Suppressor macrophage (primary cell): ENCODE data around the gene GRB10.

Experiments used
- DNase-seq, 4 experiments: peaks; one replicate each; pipeline ENCODE4 v3.0.0-alpha.2; 2020 to 2022

GRB10 gene

DNA sequence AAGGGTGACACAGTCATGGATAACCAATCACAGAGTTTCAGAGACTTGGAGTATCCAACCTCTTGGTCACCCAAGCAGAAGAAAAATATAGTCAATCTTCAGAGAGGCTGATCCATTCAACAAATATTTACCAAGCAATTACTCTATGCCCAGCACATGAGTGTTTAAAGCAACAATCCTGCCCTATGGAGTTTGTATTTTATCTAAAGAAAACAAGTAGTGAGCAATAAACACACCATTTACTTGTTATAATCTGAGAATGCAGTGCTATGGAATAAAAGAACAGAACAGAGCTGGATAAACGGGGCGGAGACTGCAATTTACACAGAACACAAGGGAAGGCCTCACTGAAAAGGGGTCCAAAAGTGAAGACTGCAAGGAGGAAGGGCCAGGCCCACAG is 63.8 kb downstream of the GRB10 start:
- no peak for DNase-seq

DNA sequence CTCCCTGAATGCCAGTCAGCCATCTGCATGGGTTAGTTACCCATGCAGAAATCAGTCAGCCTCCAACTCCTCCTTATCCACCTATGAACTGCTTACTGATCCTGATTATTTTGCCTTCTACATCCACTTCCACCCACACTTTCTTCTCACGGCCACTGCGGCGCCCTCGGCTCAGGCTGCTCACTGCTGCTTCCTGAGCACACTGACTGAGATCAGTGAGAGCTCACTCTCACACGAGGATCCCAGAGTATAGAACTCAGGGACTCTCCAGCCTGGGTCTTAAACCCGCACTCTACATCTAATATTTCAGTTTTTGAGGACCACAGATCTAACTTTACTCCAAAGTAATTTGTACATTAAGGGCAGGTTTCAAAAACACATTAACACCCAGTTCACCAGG is 64.4 kb downstream of the GRB10 start:
- DNase-seq, result no peak

DNA sequence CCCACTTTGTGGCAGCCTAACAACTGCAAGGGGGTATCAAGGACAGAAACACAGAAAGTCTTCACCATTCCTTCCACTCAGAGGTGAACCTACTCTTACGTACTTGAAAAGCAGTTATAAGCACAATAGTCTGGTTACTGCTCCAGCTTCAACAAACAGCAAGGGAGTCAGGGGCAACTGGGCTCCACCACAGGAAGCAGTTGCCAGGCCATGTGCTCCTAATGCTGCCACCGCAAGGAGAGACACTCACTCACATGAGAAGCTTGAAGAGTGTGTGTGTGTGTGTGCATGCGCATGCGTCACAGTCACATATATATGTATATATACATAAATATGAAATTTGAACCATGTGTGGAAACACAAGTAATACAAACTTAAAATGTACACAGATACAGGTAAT is 65.5 kb downstream of the GRB10 start:
- DNase-seq, result no peak

DNA sequence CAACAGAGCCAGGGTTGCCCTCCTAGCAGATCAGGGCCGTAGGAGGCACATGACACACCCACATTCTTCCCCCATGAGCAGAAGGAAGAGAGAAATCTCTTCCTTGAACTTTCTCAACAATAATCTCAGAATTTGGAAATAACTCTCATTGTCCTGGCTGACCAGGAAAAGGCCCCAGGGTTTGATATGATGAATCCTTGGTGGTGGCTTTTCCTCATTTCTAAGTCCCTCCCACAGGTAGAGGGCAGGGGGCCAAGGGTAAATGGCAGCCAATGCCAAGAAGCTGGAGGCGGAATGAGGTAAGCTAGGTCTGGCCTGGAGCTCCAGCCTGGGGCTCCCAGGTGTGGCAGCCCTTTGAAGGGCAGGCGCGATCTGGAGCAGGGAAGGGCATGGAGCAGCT is 67.8 kb downstream of the GRB10 start:
- DNase-seq, result no peak

DNA sequence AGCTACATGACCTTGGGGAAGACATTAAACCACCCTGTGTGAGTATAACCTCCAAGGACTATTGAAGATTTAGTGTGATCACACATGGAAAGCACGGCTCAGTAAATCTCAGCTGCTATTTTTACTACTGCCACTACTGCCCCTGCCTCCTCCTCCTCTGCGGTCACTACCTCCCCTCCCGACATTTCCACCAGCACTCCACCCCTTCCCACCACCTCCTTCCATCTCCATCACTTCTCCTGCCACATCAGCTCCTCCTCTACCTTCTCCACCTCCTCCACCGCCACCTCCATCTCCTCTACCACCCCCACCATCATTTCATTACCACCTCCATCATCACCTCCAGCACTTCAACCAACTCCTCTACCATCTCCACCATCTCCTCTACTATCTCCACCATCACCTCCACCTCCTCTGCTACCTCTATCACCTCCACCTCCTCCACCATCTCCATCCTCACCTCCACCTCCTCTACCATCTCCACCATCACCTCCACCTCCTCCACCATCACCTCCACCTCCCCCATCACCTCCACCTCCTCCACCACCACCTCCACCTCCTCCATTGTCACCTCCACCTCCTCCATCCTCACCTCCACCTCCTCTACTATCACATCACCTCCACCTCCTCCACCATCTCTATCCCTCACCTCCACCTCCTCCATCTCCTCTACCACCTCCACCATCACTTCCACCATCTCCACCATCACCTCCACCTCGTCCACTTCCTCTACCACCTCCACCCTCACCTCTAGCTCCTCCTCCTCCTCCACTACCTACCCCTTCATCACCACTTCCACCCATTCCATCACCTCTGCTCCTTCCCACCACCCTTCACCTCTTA is 69.4 kb downstream of the GRB10 start:
- DNase-seq, result no peak

DNA sequence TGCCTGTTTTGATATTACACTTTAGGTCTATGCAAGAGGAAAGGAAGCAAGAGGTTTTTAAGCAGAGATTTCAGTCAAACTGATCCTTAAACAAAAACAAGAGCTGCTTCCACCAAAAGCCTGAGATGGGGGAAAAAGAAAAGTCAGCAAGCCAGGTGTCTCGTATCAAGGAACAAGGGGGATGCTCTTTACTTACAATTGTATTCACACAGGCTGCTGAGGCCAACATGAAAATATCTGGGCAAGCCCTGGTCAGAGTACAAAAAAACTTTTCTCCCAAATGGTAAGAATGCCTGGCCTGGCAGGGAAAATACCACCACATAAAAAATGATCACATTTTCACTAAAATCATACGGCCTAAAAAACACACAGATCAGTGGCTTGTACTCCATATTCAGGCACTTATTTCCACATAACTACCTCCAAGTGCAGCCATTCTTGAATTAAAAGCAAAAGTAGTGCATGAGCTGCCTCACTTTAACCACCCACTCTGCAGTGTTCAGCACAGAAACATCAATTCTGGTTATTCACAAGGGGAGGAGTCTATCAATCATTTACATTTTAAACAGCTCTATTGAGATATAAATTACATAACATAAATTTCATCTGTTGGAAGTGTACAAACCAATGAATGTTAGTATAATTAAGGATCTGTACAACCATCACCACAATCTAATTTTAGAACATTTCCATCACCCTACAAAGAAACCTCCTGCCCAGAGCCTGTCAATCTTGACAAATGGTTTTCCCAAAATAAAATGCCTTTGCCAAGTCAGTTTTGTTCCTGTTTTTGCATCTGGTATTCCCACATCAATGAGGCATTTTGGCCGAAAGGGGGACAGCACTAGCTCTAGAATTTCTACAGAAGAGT is 70.2 kb downstream of the GRB10 start:
- no peak for DNase-seq

DNA sequence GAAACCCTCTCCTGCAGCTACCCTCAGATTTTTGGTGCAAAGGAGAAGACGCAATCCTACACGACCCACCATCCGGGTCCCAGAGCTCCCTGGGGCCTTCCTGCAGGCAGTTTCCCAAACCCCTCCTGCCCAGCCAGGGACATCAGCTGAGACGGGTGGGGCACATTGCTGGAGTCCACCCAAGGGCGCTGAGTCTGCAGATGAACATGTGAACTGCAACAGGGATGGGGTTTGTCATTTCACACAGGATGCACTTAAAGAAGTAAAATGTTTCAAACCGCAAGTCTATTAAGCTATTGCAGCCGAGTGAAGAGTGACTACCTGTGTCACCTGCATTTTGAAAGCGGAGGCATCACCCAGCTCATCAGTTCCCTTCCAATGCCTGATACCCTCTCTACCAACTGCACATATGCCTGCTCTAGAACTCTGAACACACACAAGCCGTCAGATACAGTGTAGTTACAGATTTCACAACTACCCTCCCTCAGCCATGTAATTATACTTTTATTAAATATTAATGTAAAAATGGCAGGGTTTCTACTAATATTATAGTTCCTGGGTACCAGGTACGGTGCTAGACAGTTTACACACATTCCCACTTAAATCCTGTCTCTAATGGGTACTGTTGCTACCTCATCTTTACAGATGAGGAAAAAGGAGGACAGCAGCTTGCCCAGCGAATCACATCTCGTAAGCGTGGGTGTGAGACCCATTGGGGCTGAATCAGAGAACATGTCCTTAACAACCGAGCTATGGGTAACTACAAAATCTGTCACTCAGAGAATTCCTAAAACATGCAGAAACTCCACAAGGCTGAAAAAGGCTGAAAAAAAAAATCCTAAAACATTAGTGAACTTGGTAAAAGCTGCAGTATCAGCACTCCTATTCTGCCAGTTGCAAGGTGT is 71.2 kb downstream of the GRB10 start:
- DNase-seq, result no peak

DNA sequence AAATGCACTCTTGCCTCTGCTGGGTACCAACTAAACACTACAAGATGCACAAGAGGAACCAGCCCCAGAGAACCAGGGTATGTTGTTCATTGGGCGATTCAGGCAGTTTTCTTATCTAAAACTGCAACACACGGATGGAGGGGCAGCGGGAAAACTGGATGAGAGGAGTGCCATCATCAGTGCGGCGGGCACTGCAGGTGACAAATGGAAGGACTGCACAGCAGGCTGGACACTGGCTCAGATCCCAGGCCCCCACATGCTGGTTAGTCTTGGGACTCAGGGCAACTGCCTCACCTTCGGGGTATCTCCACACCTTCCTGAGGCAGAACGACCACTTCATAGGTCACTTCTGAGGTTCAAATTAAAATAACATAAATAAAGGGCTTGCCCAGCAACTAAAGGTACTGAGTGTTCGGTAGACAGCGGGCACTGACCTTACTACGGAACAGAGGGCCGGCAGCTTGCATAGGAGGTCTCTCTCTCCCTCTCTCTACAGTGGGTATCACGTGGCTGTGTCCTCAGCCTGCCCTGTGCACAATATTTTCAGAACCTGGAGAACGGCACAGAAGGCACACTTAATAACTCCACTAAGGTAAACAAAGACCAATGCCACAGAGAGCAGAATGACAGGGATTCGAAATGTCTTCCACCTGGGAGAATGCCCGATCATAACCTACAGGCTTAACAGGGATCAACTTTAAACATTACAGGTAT is 72.1 kb downstream of the GRB10 start:
- no peak for DNase-seq

DNA sequence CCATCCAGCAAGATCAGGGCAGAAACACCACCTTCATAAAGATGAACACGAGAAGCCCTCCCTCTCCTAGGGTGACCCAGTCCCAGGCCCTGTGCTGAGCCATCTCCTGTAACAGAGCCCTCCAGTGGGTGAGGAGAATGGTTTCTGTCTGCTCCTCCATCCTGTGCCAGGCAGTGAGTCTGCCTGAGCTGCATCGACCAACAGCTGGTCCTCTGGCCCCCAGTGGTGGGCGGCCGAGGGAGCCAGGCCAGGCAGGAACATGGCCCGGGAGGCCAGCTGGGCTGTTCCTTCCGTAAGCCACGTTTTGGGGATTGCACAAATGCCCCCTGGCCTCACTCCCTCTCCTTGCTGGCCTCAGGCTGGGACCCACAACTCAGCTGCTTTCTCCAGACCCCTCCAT is 73.5 kb downstream of the GRB10 start:
- no peak for DNase-seq

DNA sequence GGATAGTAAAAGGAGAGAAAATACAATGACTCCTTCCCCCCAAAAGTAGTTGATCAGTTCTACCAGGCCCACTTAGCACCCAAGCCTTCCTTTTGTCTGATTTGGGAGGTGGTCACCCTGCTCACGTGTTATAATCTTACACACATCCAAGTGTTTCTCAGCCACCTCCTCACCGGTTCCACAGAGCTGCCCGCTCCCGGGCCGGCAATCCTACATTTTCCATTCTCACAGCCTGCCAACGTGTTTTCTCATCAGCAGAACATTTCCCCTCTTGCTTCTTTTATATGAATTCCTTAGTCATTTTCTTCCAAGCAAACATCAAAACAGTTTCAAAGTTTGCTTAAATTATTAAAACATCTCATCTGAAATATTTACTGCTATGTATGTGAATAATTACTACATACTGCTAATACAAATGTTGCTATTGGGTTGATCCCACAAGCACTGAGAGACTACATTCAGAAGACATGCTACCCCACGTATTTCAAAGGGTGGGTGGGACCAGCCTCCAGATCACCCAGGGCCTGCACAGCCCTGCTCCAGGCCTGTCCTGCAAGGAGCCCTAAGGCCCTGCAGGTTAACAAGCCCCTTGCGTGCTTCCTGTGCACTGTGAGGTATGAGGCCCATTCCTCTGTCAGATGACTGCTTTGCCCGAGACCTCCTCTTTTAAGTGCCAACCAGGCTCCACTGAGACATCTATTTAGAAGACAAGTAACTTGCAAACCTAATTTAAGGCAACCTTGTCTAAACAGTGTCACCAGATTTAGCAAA is 75.3 kb downstream of the GRB10 start:
- no peak for DNase-seq

DNA sequence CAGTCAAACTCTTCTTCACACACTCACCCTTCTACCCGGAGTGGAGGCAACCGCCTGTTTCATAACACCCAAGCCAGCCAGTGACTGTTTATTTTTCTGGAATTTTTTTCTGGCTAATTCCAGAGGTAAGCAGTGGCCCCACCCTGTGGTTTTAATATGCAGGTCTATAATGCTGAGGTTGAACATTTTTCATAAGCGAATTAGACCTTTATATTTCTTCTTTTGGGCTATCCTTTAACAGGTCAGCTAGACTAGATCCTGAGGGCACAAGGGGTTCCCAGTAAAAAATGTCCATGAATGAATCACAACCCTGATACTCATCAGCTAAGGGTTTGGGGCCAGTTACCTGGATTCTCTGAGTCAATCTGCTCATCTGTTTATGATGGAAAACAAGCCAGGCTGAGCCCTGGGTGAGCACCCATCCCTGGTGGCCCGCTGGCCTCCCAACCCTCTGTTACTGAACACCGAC is 76.2 kb downstream of the GRB10 start:
- no peak for DNase-seq

DNA sequence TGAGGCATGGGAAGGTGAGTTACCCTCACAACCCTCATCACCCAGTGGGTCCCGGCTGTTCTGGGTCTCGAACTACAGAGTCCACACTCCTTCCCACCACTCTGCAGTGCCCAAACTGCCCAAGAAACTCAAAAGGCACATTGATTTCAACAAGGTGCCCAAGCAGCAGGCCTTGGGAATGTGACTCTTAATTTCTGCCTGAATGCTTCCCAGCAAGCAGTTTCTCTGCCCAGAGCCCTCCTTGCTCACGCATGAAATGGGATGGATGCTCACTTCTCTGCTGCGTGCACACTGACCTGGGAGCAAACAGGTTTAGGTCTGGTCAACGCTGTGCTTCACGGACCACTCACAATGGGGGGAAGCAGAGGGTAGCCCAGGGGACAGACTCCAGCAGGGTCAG is 77.9 kb downstream of the GRB10 start:
- DNase-seq, result no peak

DNA sequence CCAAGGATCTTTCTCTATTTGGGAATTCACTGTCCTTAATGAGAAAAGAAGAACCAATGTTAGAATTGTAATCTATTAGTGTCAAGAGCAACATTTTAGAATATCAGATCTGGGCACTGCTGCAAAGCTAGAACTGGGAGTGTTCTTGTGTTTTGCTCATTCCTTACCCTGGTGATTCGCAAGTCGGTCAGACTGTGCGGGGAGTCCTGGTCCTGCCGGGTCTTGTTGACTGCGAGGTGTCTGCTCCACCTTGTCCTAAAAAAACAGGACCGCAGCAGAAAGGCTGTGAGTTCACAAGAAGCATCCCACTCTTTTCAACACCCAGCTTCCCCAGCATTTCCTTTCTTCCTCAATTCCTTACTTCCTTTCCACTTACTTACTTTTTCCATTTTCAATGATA is 79.0 kb downstream of the GRB10 start:
- DNase-seq, result no peak

DNA sequence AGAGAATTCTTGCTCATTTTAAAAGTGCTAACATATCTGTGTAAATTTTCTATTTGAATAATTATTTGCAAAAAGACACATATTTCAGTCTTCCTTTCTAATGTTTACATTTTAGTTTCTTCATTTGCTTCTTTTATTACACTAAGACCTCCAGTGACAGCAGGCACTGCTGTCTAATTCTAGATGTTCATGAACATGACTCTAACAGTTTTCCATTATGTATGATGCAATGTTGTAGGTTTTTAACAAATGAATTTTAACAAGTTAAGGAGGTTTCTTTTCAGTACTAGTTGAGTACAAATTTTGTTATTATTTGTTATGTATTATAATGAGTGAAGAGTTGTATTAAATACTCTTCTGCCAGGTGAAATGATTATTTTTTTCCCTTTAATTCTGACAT is 83.6 kb downstream of the GRB10 start:
- no peak for DNase-seq

DNA sequence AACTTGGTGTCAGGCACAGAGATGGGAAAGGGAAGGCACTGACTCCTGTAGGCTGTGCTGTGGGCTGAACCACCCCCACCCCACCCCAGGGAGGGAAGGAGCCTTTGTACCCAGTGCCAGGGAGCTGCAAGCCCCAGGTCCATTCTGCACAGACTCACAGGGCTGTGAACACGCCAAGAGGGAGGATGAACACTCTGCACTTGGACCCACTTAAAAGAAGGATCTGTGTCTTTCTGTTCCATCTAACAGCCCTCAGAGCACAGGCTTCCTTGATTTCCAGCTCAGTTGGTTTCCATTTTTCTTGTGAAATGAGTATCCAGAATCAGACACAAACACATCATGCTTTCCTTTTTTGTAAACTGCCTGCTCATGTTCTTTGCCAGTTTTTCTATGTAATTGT is 84.9 kb downstream of the GRB10 start:
- DNase-seq, result peak in 2 of 4 experiments; percentile 11 to 12

DNA sequence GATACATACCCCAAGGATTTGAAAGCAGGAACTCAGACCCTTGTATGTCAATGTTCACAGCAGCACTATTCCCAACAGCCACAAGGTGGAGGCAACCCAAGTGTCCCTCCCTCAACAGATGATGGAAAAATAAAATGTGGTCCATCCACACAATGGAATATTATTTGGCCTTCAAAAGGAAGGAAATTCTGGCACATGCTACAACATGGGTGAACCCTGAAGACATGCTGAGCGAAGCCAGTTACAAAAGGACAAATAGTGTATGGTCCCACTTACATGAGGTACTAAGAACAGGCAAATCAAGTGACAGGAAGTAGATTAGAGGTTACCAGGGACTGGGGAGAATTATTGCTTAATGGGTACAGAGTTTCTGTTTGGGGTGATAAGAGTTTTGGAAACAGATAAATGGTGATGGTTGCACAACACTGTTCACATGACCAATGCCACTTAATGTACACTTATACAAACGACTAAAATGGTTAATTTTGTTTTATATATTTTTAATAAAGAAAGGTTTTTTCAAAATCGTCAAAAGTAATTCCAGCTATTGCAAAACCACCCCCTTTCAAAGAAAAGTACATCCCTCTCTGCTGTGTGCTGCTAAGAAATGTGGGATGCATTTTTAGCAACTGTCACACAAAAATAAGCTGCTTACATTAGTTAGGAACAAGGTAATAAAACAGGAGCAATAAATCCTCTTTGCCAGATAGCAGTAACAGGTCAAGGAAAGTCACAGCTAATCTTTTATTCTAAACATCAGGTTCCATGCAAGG is 85.7 kb downstream of the GRB10 start:
- peak in 2 of 4 experiments; percentile 19 to 23 for DNase-seq

DNA sequence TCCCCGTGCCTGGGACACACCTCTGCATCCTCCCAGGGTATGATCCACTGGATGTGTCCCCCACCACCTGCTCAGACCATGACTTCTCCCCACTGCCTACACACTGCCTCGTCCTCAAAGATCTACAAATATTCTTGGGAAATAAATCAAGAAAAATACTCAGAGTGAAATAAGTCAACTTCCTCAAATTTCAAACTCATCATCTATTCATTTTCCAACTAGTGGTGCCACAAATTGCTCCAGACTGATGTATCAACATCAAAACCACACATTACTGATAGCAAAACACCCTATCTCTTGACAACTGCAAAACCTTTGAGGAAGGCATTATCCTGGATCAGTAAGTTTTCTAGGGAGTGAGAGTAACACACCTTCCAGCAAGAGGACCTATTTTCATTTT is 87.7 kb downstream of the GRB10 start:
- peak in 2 of 4 experiments; percentile 24 to 36 for DNase-seq

DNA sequence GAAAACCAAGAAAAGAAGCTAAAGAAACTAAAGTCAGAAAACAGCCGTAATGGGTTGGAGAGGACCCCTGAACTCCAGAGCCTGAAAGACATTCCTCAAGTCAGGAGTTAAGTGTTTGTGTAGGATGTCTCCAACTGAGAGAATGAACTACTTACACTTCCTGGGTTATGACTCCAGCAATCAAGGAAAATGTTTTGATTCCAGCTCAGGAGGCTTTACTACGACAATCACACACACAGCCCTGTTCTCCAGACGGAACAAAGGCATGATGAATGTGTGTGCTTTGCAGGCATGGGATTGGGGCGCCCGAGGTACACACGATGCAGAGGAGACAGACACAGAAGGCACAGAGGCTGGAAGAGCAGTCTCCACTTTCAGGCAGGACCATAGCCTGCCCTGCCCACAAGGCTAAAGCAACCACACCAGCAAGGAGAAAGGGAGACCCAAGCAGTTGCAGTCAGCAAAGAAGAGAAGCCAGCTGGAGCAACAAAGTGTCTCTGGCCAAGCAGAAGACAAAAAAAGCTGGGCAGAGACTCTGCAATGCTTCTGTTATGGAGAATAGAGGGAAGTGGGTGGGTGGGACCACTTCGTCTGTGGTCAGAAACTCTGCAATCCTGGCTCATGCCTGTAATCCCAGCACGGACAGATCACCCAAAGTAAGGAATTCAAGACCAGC is 89.1 kb downstream of the GRB10 start:
- peak in 2 of 4 experiments; percentile 10 to 24 for DNase-seq

DNA sequence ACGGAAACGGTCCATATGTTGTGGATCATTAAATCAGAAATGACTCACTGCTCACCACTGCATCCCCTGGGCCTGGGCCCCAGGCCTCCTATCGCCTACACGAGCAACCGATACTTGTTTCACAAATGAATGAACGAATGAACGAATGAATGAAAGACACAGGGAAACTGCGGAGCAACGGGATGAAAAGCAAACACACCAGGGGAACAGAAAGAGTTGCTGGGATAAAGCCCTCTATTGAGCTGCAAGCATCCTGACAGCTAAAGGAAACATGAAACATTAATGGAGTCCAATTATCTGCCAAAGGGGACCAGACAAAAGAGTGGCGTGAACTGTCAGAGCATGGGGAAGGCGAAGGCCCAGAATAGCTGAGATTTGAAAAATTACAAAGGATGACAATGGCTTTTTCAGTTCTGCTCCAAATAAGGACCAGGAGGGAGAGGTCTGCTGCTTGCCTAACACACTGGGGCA is 92.1 kb downstream of the GRB10 start:
- DNase-seq, result no peak

DNA sequence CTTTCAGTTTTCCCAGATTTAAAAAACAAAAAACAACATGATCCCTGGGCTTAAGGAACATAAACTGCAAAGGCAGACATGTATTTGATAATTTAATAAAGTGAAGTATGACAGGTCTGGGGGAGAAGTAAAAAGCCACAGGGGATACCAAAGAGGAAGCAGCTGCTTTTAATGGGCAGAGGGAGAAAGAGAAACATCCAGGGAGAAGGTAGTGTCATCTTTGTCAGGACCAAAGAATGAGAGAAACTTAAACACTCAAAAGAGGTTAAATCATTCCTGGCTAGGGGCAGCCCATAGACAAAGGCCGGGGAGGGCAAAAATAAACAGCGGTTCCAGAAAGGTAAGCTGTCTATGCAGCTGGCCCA is 94.5 kb downstream of the GRB10 start:
- DNase-seq, result no peak
